SK-N-SH treated with all-trans-retinoic acid at 6 μM for 48 hours (cell line): ENCODE measurements around the gene ALOX15B.

Experiments
- ATAC-seq: fragments of 200-7000 bp; cut with Tn5 transposase; 3 replicates; pipeline ENCODE4 v1.9.1; 2020; ENCODE audit warnings: mild to moderate bottlenecking, moderate library complexity
- ARNTL ChIP-seq: fragments of 450-650 bp; formaldehyde crosslinking; IDR thresholded peaks from 2 replicates; pipeline ENCODE4 v1.5.0; 2020; ENCODE audit warnings: low read depth, mild to moderate bottlenecking, moderate library complexity, borderline replicate concordance
- CREB5 ChIP-seq: fragments of 250-450 bp; sonication (Bioruptor Pico); IDR thresholded peaks from 2 replicates; pipeline ENCODE4 v1.5.1; 2020; ENCODE audit warnings: low read depth, mild to moderate bottlenecking, moderate library complexity
- CSDC2 ChIP-seq: fragments of 250-450 bp; sonication (Bioruptor Pico); IDR thresholded peaks from 2 replicates; pipeline ENCODE4 v1.5.0; 2020; ENCODE audit warnings: mild to moderate bottlenecking, moderate library complexity
- ESRRG ChIP-seq: fragments of 250-450 bp; sonication (Bioruptor Pico); IDR thresholded peaks from 2 replicates; pipeline ENCODE4 v1.6.1; 2021; ENCODE audit warnings: mild to moderate bottlenecking
- GLIS3 ChIP-seq: fragments of 250-450 bp; sonication (Bioruptor Pico); IDR thresholded peaks from 2 replicates; pipeline ENCODE4 v1.5.0; 2020; ENCODE audit warnings: mild to moderate bottlenecking, moderate library complexity
- ISL1 ChIP-seq: fragments of 250-450 bp; sonication (Bioruptor Pico); IDR thresholded peaks from 2 replicates; pipeline ENCODE4 v2.1.2; 2022; ENCODE audit warnings: mild to moderate bottlenecking, moderate library complexity
- OSR1 ChIP-seq: fragments of 250-450 bp; sonication (Bioruptor Pico); IDR thresholded peaks from 2 replicates; pipeline ENCODE4 v1.8.0; 2022; ENCODE audit warnings: moderate library complexity, mild to moderate bottlenecking, inconsistent platforms
- POU6F1 ChIP-seq: fragments of 250-450 bp; sonication (Bioruptor Pico); IDR thresholded peaks from 2 replicates; pipeline ENCODE4 v1.8.0; 2021; ENCODE audit warnings: low read depth, mild to moderate bottlenecking, moderate library complexity, borderline replicate concordance
- PPARA ChIP-seq: fragments of 250-450 bp; sonication (Bioruptor Pico); IDR thresholded peaks from 2 replicates; pipeline ENCODE4 v1.5.0; 2020; ENCODE audit warnings: mild to moderate bottlenecking, borderline replicate concordance
- RARB ChIP-seq: fragments of 250-450 bp; sonication (Bioruptor Pico); IDR thresholded peaks from 2 replicates; pipeline ENCODE4 v1.8.0; 2021; ENCODE audit warnings: mild to moderate bottlenecking, moderate library complexity
- SNAI2 ChIP-seq: fragments of 250-450 bp; sonication (Bioruptor Pico); IDR thresholded peaks from 2 replicates; pipeline ENCODE4 v1.5.0; 2020; ENCODE audit warnings: mild to moderate bottlenecking, moderate library complexity
- TCF4 ChIP-seq: fragments of 250-450 bp; sonication (Bioruptor Pico); IDR thresholded peaks from 2 replicates; pipeline ENCODE4 v1.8.0; 2021; ENCODE audit warnings: mild to moderate bottlenecking, moderate library complexity, borderline replicate concordance
- TOX ChIP-seq: fragments of 250-450 bp; sonication (Bioruptor Pico); IDR thresholded peaks from 2 replicates; pipeline ENCODE4 v1.8.0; 2021; ENCODE audit warnings: mild to moderate bottlenecking, moderate library complexity, borderline replicate concordance
- TSHZ2 ChIP-seq: fragments of 250-450 bp; sonication (Bioruptor Pico); IDR thresholded peaks from 2 replicates; pipeline ENCODE4 v1.5.0; 2020; ENCODE audit warnings: mild to moderate bottlenecking, moderate library complexity
- ZC3H10 ChIP-seq: fragments of 250-450 bp; sonication (Bioruptor Pico); IDR thresholded peaks from 2 replicates; pipeline ENCODE4 v1.5.1; 2021; ENCODE audit warnings: mild to moderate bottlenecking, moderate library complexity
- ZFP3 ChIP-seq: fragments of 250-450 bp; sonication (Bioruptor Pico); IDR thresholded peaks from 2 replicates; pipeline ENCODE4 v1.5.0; 2020; ENCODE audit warnings: mild to moderate bottlenecking, moderate library complexity
- ZFP30 ChIP-seq: fragments of 450-650 bp; formaldehyde crosslinking; IDR thresholded peaks from 2 replicates; pipeline ENCODE4 v1.5.0; 2022; ENCODE audit warnings: mild to moderate bottlenecking, moderate library complexity
- ZNF565 ChIP-seq: fragments of 450-650 bp; formaldehyde crosslinking; conservative IDR thresholded peaks from 2 replicates; pipeline ENCODE4 v1.5.0; 2020; ENCODE audit warnings: low read depth, mild to moderate bottlenecking, moderate library complexity
- ZNF70 ChIP-seq: fragments of 450-650 bp; formaldehyde crosslinking; IDR thresholded peaks from 2 replicates; pipeline ENCODE4 v1.5.0; 2020; ENCODE audit warnings: mild to moderate bottlenecking, moderate library complexity
- ZNF8 ChIP-seq: fragments of 450-650 bp; formaldehyde crosslinking; IDR thresholded peaks from 2 replicates; pipeline ENCODE4 v1.5.0; 2020; ENCODE audit warnings: mild to moderate bottlenecking, moderate library complexity
- TF ChIP-seq, protein P1 (sequence below): fragments of 250-450 bp; sonication (Bioruptor Pico); IDR thresholded peaks from 2 replicates; pipeline ENCODE4 v1.8.0; 2020; ENCODE audit warnings: mild to moderate bottlenecking, moderate library complexity, borderline replicate concordance

Gene ALOX15B

DNA sequence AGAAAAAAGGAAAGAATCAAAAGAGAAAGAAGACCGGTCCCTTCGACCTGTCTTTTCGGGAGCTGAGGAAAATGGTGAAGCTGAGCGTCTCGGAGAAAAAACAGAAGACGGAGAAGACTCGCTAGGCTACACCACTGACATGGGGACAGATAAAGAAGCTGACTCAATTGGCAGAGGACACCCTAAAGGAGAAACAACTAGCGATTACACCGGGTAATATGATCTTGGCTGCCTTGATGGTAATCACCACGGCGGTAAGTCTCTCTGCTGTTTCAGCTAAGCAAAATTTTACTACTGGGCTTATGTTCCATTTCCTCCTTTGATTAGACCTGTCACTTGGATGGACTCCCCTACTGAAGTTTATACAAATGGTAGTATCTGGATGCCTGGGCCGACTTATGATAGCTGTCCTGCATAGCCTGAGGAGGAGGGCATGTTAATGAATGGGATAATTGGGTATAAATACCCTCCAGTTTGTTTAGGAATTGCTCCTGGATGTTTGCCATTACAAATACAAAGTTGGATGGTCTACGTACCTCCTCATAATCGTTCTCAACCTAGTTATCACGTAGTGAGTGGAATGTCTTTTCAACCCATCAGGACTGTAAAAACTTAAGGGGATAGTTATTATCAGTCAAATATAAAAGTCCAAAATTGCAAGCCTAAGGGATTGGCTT, 24.1 kb downstream of the ALOX15B start:
- no peak for ATAC-seq
- no peak for TF ChIP-seq ARNTL (CRISPR knock-in tag)
- TF ChIP-seq OSR1 (CRISPR knock-in tag) = no peak
- TF ChIP-seq PPARA (CRISPR knock-in tag) = no peak
- no peak for TF ChIP-seq ZNF565 (CRISPR knock-in tag)
- TF ChIP-seq RARB = no peak
- TF ChIP-seq ZFP30 (CRISPR knock-in tag) = no peak
- TF ChIP-seq TOX (CRISPR knock-in tag) = no peak
- no peak for TF ChIP-seq ZFP3 (CRISPR knock-in tag)
- no peak for TF ChIP-seq CSDC2 (CRISPR knock-in tag)

- TF ChIP-seq ISL1 (CRISPR knock-in tag) = no peak
- TF ChIP-seq, protein P1, sequence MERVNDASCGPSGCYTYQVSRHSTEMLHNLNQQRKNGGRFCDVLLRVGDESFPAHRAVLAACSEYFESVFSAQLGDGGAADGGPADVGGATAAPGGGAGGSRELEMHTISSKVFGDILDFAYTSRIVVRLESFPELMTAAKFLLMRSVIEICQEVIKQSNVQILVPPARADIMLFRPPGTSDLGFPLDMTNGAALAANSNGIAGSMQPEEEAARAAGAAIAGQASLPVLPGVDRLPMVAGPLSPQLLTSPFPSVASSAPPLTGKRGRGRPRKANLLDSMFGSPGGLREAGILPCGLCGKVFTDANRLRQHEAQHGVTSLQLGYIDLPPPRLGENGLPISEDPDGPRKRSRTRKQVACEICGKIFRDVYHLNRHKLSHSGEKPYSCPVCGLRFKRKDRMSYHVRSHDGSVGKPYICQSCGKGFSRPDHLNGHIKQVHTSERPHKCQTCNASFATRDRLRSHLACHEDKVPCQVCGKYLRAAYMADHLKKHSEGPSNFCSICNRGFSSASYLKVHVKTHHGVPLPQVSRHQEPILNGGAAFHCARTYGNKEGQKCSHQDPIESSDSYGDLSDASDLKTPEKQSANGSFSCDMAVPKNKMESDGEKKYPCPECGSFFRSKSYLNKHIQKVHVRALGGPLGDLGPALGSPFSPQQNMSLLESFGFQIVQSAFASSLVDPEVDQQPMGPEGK = no peak
- ATAC-seq = no peak
These were observed 25.1 kb downstream of the ALOX15B start for GRCh38 chr17:8063761-8064534.

- TF ChIP-seq ESRRG (CRISPR knock-in tag) = no peak
- no peak for TF ChIP-seq ZFP3 (CRISPR knock-in tag)
- no peak for TF ChIP-seq ZFP30 (CRISPR knock-in tag)
- no peak for TF ChIP-seq PPARA (CRISPR knock-in tag)
- no peak for TF ChIP-seq ZNF8 (CRISPR knock-in tag)
- no peak for TF ChIP-seq GLIS3 (CRISPR knock-in tag)
- no peak for TF ChIP-seq SNAI2 (CRISPR knock-in tag)
- no peak for TF ChIP-seq POU6F1
- no peak for TF ChIP-seq TOX (CRISPR knock-in tag)
- TF ChIP-seq OSR1 (CRISPR knock-in tag) = no peak
- no peak for TF ChIP-seq TCF4 (CRISPR knock-in tag)
- no peak for TF ChIP-seq TSHZ2 (CRISPR knock-in tag)
- TF ChIP-seq ARNTL (CRISPR knock-in tag) = no peak
- TF ChIP-seq ISL1 (CRISPR knock-in tag) = no peak
- no peak for TF ChIP-seq ZC3H10
- no peak for ATAC-seq
These were observed 25.7 kb downstream of the ALOX15B start for GRCh38 chr17:8064561-8065019.

GRCh38 chr17:8066841-8067775, 28.2 kb downstream of the ALOX15B start:
- no peak for ATAC-seq
- TF ChIP-seq CREB5 (CRISPR knock-in tag) (no peak), ZFP3 (CRISPR knock-in tag) (no peak), TCF4 (CRISPR knock-in tag) (no peak), ARNTL (CRISPR knock-in tag) (no peak), TSHZ2 (CRISPR knock-in tag) (no peak), ZNF70 (no peak)
